Neural crest cell (in vitro differentiated cells): ENCODE measurements around the gene CAPNS1. TPM values are rescaled to one million over a fixed set of nuclear protein-coding genes. Genes with fewer than 3 reads are reported as not detected.

Experiments
- DNase-seq: peaks from one replicate; pipeline ENCODE4 v3.0.0; 2021; ENCODE audit warnings: low read depth, mixed read lengths, low spot score
- H3K27ac Mint-ChIP-seq: one replicate; pipeline ENCODE4 v1.8.0; 2021; ENCODE audit warnings: mild to moderate bottlenecking, mixed read lengths; ENCODE audit not compliant: unreplicated experiment
- H3K27me3 Mint-ChIP-seq: 2 replicates; pipeline ENCODE4 v1.8.0; 2021; ENCODE audit warnings: low read depth, mild to moderate bottlenecking, mixed read lengths
- H3K36me3 Mint-ChIP-seq: 2 replicates; pipeline ENCODE4 v1.8.0; 2021; ENCODE audit warnings: low read depth, mild to moderate bottlenecking, mixed read lengths
- H3K4me1 Mint-ChIP-seq: 2 replicates; pipeline ENCODE4 v1.8.0; 2021; ENCODE audit warnings: mixed read lengths
- H3K4me3 Mint-ChIP-seq: one replicate; pipeline ENCODE4 v1.8.0; 2021; ENCODE audit warnings: mild to moderate bottlenecking, mixed read lengths
- H3K9me3 Mint-ChIP-seq: 2 replicates; pipeline ENCODE4 v1.8.0; 2021; ENCODE audit warnings: mixed read lengths
- total RNA-seq: library from RNA; stranded (reverse); gene quantifications from 2 replicates; pipeline ENCODE4 v1.2.1, GENCODE V29; 2021
- TF ChIP-seq, protein P1 (sequence below): fragments of 200-600 bp; sonication (generic); conservative IDR thresholded peaks from 2 replicates; pipeline ENCODE4 v1.5.0; 2021; ENCODE audit warnings: antibody characterized with exemption, mild to moderate bottlenecking

The CAPNS1 gene
- total RNA-seq, 1 donor from 2014 or later, result 321 TPM

DNA sequence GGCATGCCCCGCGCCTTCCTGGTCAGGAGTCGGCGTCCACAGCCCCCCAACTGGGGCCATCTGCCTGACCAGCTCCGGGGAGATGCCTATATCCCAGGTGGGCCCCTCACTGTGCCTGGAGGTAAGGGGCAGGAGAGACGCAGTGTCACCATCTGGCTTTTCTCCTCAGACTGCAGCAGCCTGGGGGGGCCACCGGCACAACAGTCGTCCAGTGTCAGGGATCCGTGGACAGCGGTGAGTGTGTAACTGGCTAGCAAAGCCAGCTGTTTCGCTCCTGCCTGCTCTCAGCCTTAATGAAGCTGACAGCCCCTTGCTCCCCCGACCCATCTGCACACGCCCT lies 28.7 kb upstream of the CAPNS1 start:
- TF ChIP-seq, protein P1, sequence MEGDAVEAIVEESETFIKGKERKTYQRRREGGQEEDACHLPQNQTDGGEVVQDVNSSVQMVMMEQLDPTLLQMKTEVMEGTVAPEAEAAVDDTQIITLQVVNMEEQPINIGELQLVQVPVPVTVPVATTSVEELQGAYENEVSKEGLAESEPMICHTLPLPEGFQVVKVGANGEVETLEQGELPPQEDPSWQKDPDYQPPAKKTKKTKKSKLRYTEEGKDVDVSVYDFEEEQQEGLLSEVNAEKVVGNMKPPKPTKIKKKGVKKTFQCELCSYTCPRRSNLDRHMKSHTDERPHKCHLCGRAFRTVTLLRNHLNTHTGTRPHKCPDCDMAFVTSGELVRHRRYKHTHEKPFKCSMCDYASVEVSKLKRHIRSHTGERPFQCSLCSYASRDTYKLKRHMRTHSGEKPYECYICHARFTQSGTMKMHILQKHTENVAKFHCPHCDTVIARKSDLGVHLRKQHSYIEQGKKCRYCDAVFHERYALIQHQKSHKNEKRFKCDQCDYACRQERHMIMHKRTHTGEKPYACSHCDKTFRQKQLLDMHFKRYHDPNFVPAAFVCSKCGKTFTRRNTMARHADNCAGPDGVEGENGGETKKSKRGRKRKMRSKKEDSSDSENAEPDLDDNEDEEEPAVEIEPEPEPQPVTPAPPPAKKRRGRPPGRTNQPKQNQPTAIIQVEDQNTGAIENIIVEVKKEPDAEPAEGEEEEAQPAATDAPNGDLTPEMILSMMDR, result no peak
- H3K4me1 Mint-ChIP-seq, result peaks cover 26% of the 10 kb centered on the region
- no peak for DNase-seq
- H3K9me3 Mint-ChIP-seq, result no peaks in the 10 kb centered on the region
- peaks cover 11% of the 10 kb centered on the region for H3K36me3 Mint-ChIP-seq
- H3K4me3 Mint-ChIP-seq, result no peak overlapping the region
- H3K27me3 Mint-ChIP-seq, result peaks cover 5% of the 10 kb centered on the region
- no peak overlapping the region for H3K27ac Mint-ChIP-seq

DNA sequence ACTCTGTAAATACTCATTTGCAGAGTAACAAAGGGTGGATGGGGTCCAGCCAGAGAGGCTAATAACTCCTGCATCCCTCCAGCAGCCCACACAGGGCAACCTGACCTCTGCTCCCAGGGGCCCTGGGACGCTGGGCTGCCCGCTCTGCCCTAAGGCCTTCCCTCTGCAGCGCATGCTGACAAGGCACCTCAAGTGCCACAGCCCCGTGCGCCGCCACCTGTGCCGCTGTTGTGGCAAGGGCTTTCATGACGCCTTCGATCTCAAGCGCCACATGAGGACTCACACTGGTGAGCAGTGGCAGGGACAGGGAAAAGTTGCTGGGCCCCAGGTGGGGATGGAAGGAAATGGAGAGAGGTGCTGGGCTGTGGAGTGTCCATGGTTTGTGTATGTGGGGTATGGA lies 27.2 kb upstream of the CAPNS1 start:
- Mint-ChIP-seq H3K9me3 (no peaks in the 10 kb centered on the region), H3K27me3 (peaks cover 5% of the 10 kb centered on the region), H3K4me3 (peak overlapping the region; percentile 93), H3K36me3 (peaks cover 10% of the 10 kb centered on the region), H3K27ac (peak overlapping the region; percentile 67), H3K4me1 (peaks cover 33% of the 10 kb centered on the region)
- no peak for DNase-seq
- TF ChIP-seq, protein P1, result no peak

DNA sequence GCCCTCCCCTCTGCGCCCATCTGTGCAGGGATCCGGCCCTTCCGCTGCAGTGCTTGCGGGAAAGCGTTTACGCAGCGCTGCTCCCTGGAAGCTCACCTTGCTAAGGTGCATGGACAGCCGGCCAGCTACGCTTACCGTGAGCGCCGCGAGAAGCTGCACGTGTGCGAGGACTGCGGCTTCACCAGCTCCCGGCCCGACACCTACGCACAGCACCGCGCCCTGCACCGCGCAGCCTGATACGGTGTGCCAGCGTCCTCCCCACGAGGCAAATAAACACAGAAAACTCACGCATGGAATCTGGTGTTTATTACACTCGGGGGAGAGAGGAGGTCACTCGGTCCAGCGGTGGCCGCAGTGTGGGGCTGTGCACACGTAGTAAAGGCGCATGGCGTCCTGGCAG lies 26.4 kb upstream of the CAPNS1 start:
- Mint-ChIP-seq H3K9me3 (no peaks in the 10 kb centered on the region), H3K4me3 (peak overlapping the region; percentile 93), H3K36me3 (peaks cover 13% of the 10 kb centered on the region), H3K27ac (peak overlapping the region; percentile 57), H3K27me3 (peaks cover 5% of the 10 kb centered on the region), H3K4me1 (peaks cover 37% of the 10 kb centered on the region)
- DNase-seq, result no peak
- TF ChIP-seq, protein P1, result no peak

DNA sequence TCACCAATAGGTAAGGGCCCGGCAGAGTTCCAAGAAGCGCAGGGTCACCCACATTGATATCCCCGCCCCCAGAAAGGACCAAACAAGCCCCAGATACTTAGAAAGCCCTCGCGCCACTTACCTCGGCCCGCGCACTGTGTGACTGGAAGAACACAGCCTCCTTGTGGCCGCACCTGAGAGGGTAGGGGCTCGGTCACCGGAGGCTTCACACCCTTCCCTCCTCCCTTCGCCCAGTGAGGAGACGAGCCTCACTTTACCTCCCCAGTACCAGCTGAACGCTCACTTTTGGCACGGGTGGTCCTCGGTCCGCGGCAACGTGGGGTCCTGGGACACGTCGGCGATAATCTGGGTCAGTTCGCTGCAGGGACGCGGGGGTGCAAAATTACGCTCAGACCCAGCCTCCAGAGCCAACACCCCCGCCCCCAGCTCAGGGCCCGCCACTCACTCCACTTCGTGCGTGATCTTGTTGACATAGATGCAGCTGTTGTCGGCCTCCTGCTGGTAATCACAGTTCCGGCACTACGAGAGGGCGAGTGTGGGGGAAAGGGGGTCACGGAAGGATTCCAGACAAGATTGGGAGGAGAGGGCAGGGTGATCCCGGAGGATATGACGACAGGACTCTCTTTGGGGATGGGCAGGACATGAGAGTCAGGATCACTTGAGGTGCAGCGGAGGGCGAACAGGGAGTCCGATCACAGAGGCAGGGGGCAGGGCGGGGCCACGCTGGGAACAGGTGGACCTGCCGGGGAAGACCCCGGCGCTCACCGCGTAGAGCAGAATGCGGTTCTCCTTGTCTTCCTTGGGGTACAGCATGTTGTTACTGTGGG lies 25.8 kb upstream of the CAPNS1 start:
- H3K27me3 Mint-ChIP-seq, result peaks cover 5% of the 10 kb centered on the region
- TF ChIP-seq, protein P1, result peak; percentile 38
- peaks cover 13% of the 10 kb centered on the region for H3K36me3 Mint-ChIP-seq
- no peak for DNase-seq
- H3K9me3 Mint-ChIP-seq, result no peaks in the 10 kb centered on the region
- H3K27ac Mint-ChIP-seq, result peak overlapping the region; percentile 95
- peaks cover 37% of the 10 kb centered on the region for H3K4me1 Mint-ChIP-seq
- peak overlapping the region; percentile 93 for H3K4me3 Mint-ChIP-seq

DNA sequence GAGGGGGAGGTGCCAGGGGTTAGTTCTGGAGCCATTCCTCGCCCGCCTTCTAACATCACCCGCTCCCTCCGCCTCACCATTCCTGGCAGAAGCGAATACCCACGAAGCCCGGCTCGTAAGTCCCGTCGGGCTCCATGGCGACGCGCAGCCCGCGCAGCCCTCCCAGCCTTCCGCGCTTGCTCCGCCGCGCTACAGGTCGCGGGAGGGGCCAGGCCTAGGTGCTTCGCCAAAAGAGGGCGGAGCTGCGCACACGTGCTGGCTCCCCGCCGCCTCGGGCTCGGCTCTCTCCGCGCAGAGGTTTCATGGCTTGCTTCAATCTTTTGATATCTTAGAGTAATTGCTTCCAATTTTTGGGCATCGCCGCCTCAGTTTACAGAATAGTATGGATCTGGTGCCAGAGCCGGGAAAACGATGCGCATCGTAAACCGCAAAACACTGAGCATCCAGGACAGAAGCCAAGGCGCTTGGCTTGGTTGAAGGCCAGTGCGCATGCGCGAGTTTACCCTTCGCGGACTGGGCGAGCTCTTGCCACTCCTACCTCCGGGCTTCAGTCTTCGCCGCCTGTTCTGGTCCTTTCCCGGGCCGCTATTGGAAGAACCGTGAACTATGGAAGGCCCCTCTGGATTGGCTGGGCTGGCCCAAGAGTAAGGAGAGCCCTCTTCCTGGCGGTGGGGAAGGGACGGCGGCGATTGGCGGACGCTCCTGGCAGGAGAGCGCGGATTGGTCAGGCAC lies 25.0 kb upstream of the CAPNS1 start, which contains the start of gene POLR2I:
Gene POLR2I, minus strand, starts transcription at position 155 of the 732 bp plus-strand sequence. Its CDS starts 19 bp downstream, at position 136.
- Mint-ChIP-seq H3K27me3 (peaks cover 5% of the 10 kb centered on the region), H3K4me3 (peak within 1 kb of the TSS; percentile 93), H3K27ac (peak within 1 kb of the TSS; percentile 95), H3K9me3 (no peaks in the 10 kb centered on the region), H3K36me3 (peaks cover 13% of the 10 kb centered on the region), H3K4me1 (peaks cover 39% of the 10 kb centered on the region)
- DNase-seq, result peak; percentile 99
- TF ChIP-seq, protein P1, result no peak
